GM19328 (cell line): ENCODE measurements around the gene IQSEC3.

Source experiments
- ATAC-seq: cut with Tn5 transposase; IDR thresholded peaks from one replicate; pipeline ENCODE4 v1.9.1; 2021; ENCODE audit warnings: mild to moderate bottlenecking, moderate library complexity; ENCODE audit not compliant: unreplicated experiment

IQSEC3 gene

DNA sequence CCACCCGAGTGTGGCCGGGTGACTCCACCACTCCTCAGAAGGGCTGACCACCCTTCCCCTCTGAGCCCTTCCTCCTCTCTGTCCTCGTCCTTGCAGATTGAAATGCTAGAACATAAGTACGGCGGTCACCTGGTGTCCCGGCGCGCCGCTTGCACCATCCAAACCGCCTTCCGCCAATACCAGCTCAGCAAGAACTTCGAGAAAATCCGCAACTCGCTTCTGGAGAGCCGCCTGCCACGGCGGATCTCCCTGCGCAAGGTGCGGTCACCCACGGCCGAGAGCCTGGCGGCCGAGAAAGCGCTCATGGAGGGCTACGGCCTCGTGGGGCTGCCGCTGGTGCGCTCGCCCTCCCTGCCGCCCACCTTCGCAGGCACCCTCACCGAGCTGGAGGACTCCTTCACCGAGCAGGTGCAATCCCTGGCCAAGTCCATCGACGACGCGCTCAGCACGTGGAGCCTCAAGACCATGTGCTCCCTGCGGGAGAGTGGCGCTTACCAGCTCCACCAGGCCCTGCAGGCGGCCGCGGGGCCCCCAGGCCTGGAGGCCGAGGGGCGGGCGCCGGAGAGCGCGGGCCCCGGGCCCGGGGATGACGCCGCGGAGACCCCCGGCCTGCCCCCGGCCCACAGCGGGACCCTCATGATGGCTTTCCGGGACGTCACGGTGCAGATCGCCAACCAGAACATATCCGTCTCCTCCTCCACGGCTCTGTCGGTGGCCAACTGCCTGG lies 71.8 kb downstream of the IQSEC3 start:
- ATAC-seq = no peak

DNA sequence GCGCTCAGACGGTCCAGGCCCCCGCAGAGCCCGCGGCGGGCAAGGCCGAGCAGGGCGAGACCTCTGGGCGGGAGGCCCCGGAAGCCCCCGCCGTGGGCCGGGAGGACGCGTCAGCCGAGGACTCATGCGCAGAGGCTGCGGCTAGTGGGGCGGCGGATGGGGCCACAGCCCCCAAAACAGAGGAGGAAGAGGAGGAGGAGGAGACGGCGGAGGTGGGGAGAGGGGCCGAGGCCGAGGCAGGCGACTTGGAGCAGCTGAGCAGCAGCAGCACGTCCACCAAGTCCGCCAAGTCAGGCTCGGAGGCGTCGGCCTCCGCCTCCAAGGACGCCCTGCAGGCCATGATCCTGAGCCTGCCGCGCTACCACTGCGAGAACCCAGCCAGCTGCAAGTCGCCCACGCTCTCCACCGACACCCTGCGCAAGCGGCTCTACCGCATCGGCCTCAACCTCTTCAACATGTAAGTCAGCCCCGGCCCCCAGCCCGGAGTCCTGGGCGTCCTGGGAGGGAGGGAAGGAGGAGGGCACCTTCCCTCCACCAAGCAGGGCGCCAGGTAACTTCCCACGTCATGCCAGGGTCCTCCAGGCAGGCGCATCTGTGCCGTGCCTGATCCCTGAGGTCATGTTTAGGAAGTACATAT lies 72.4 kb downstream of the IQSEC3 start:
- no peak for ATAC-seq

DNA sequence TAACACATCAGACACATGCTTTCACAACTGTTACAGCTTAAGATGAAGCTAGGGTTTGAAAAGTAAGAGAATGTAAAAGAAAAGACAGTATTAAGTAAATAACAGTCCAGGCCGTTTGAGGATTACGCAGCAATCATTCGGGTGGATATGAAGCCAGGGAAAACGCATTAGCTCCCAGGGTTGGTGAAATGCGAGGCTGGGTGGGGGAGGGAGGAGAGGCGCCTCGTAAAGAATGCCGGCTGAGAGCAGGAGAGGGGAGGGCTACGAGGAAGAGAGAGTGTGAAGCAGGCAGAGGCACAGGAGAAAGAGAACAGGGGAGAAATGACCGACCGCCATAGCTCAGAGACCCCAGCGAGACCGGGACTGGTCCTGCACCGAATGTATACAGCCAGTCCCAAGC lies 73.0 kb downstream of the IQSEC3 start:
- ATAC-seq = no peak

DNA sequence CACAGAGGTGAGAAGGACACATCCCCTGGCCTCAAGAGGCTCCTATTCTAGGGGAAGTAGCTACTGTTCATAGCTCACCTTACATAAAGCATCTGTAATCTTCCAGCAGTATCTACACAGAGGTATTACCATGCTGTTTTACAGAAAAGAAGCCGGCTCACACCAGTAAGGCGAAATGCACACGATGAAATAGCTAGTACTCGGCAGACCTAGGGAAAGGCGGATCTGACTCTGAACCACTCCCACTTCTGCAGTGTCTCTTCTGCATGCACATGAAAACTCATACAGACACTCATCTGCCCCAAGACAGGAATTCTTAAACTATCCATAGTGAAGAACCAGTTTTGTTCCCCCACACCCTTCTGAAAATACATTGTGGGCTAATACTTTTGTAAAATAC lies 73.6 kb downstream of the IQSEC3 start:
- ATAC-seq = no peak

DNA sequence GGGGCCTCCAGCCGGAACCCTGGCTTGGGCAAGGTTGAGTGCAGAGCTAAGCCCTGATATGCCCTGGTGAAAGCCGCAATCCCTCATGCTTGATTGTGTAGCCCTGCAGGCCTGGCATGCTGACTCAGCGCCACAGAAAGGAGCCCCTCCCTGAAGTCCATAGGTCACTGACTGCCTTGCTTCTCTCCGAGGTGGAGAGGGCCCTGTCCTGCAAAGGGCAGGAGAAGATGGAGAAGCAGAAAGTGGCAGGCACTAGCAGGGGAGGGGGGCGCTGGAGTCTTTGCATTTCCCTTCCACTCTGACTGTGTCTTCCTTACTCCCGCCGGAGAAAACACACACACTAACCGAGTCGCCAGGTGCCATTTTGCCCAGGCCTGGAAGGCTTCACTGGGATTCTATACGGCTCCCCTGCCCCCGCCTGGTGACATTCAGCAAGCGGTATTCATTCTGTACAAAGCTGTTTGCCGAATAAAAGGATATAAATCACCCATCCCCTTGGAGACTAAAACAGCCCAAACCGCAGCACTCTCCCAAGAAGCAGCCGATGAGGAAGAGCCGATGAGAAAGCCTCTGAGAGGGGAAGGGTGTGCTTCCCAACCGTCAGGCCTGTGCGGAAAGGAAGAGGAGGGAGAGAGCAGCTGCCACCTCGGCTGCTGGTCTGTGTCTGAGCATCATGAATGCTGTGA lies 77.5 kb downstream of the IQSEC3 start:
- ATAC-seq = no peak

DNA sequence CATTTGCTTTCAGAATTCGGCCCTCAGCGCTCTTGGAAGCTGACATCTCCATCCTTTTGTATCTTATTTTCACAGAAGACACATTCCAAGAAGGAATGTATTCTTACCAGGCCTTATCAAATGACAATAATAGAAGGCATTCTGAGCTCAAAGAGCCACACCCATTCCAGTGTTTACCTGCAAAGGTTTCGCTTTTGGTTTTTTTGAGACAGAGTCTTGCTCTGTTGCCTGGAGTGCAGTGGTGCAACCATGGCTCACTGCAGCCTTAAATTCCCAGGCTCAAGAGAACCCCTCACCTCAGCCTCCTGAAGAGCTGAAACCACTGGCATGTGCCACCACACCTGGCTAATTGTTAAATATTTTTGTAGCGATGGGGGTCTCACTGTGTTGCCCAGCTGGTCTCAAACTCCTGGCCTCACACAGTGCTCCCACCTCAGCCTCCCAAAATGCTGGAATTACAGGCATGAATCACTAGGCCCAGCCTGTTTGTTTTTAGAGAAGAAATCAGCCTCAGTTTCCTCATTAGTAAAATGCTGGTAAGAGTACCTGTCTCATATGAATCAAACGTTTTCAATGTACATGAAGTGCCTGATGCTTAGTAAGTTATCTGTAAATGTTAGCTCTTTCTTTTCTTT lies 78.2 kb downstream of the IQSEC3 start:
- ATAC-seq = no peak

DNA sequence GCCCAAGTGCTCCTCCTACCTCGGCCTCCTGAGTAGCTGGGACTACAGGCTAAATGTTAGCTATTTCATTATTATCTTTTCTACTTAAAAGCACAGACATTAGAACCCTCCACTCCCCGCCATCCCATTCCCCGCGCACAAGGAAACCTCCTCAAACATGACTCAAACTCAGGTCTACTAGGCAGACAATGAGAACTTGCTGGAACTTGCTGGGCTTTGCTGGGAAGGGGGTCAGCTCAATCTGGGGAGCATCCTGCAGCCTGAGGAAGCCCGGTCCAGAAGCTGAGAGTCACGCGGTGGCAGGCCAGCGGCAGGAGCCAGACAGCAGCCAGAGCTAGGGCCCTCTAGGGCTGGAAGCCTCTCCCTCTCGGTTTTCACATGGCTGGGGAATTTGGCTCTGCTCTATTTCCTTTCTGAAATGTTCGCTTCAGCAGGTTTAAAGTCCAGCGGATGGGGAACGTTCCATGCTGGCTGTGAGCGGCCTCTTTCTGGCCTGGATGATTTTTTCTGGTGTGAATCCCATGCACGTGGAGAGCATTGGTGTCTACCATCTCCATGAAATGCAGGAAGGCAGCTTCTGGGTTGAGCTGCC lies 78.9 kb downstream of the IQSEC3 start:
- ATAC-seq = no peak

DNA sequence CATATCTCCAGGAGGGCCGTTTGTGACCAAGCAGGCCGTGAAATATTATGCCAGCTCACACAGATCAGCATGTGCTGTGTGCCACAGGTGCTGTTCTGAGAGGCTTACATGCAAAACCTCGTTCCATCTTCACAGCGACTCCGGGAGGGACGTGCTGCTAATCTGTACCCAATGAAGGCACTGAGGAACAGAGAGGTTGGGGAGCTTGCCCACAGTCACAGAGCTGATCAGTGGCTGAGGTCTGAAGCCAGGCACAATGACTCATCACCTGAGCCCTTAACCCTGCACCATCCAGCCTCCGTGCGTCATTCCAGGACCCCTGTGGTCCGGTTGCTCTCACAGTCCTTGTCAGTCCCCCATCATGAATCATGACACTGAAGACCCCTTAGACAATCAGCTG lies 80.7 kb downstream of the IQSEC3 start:
- ATAC-seq = no peak

DNA sequence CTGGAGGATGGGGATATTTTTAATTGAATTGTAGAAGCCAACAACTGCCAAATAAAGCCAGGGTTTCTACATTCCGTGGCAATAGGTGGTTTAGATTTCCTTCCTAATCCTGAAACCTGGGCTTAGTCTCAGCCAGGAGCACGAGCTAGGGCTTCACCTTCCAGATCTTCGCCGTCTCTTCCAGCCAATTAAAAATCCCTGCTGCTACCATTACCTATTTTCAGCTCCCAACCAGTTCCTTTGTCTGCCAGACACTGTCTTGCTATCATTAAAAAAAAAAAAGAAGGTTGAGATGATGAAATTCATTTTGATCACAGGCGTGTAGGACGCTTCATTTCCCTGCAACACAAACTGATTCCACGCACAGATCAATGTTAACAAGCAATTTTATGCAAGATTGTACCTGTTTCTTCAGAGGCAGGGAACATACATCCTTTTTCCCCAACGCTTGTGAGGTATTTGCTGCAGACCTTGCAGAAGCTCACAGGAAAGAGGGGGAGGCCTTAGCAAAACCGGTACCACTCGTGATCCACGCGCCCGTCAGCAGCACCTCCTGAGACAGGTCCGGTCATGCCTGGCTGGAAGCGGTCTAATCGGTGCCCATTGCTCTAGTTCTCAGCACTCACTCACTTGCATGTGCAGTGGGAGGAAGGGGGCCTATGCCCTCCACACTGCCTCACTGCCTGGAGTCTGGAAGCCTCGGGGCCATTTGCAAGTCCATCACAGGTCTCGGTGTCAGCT lies 82.3 kb downstream of the IQSEC3 start:
- ATAC-seq = no peak

DNA sequence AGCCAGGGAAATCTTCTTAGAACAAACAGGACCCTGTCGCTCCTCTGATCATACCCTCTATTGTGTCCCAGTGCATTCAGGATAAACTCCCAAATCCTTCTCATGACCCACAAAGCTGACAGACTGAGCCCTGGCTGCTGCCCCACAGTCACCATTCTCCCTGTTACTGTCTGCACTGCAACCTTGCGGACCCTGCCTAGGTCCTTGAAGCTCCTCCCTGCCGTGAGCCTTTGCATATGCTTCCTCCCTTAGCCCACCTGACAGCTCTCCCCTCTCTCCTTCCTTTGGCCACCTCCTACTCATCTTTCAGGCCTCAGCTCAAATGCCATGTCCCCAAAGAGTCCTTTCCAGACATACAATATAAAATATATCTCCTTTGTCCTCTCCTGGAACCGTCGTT lies 85.0 kb downstream of the IQSEC3 start:
- ATAC-seq = no peak

DNA sequence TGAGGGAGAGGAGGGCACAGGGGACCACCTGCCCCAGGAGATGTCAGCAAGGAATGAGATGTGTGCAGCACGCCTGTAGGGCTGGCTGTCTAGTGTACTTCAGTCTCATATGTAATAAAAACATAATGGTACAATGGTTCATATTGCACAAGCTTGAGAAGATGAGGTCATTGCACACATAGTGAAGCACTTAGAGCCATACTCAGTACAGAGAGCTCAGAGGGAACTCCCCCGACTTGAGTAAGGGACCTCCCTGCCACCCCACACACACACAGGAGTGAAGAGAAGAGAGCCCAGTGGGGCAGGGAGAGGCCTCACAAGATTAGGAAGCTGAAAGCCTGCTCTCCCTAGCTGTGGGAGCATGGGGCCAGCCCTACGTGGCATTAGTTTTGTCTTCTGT lies 85.9 kb downstream of the IQSEC3 start:
- ATAC-seq = no peak

DNA sequence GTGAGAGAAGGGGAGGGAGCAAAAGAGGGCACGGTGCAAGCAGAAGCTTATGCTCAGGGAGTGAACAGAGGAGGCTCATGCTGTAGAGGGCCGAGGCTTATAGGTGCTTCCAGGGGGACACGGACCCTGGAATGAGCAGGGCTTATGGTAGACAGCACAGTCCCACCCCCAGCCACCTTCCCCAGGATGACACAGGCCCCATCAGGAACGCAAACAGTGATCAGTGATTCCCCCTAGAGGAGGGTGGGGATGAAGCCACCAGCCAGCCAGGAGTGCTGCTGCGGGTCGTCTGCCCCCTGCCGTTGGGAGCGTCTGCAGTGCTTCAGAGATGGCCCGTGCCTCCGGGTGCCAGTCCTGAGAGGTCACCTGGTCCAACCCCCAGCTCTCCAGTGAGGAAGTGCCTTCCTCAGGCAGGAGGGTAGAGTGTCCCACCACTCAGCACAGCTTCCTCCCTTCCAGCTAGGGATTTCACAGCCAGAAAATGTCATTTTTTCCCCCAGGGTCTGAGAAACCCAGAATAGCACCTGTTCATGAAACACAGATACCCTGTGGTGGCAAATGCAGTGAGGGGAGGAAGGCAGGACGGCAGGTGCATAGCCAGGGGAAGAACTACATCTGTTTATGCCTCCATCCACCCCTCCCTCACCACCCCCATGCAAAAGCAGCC lies 86.6 kb downstream of the IQSEC3 start:
- no peak for ATAC-seq

DNA sequence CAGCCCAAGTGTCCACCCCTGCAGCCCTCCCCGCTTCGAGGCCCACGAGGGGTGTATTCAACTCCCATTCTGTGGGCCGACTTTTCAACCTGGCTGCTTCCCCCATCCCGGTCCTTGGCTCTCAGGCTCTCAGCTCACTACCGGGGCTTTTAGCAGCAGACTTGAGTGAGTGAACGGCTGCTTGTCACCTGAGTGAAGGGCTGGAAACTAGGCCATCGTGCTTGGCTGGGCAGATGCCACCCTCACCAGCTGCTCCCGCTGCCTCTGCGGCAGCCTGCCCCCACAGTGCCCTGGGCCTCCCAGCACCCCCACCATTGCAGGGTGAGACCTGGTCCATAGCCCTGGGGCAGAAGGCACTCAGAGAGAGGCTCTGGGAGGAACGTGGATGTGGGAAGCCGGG lies 87.5 kb downstream of the IQSEC3 start:
- ATAC-seq = no peak

DNA sequence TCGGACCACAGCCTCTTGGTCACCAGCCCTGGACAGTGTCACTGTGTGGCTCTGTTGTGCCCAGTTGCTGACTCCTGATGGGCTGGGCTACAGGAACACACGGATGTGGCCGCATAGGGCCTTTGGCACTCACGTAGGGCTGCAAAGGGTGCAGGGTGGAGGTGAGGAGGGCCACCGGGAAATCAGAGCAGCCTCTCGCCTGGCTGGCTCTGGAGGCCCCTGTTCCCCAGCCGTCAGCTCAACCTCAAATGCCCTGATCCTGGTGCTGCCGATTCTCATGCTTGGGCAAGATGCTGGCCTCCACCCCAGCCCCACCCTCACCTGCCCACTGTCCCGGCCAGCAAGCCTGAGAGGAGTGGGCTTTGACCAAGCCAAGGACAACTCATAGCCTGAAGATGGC lies 88.4 kb downstream of the IQSEC3 start:
- no peak for ATAC-seq

DNA sequence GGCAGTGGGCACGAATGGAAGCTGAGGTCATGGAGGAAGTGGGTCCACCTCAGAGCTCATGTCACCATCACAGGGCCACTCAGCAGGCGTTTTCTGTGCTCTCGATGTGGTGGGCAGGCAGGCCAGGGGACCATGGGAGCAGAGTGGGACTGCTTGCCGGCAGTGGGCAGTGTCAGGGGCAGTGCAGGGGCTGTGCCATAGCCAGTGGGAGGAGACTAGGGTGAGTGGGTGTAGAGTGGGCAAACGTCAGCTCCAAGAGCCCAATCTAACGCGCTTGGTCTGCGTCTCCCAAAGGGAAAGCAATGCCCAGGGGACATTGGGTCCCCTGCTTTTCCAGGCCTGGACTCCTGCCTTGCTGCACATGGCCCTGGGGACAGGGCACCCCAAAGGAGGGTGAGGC lies 89.1 kb downstream of the IQSEC3 start:
- no peak for ATAC-seq

DNA sequence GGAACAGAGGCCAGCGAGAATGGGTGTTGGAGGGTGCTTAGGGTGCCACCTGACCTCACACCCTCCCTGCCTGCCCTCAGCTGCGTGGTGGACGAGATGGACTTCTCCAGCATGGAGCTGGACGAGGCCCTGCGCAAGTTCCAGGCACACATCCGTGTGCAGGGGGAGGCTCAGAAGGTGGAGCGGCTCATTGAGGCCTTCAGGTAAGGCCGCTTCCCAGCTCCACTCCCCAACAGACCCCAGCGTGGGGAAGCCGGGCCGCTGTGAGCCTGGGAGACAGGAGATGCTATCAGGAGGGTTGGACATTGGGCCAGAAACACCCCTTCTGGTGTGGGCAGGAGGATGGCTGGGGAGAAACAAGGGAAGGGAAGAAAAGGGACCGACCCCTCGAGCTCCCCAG lies 90.4 kb downstream of the IQSEC3 start:
- ATAC-seq = no peak

DNA sequence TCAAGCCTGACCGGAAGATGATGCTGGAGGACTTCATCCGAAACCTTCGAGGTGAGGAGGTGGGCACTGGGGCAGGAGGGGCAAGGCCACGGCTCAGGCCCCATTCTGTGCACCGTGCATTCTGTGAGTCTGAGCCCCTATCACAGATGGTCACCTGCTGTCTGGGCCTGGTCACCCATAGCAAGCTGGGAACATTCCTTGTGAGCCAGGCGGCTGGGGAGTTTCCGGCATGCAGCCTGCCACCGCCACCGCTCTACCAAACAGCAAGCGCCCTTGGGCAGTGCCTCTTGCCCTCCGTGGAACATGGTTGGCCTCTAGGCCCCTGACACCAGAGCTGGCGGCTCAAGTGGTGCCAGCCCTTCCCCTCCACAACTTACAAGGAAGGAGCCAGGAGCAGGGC lies 91.1 kb downstream of the IQSEC3 start:
- no peak for ATAC-seq

DNA sequence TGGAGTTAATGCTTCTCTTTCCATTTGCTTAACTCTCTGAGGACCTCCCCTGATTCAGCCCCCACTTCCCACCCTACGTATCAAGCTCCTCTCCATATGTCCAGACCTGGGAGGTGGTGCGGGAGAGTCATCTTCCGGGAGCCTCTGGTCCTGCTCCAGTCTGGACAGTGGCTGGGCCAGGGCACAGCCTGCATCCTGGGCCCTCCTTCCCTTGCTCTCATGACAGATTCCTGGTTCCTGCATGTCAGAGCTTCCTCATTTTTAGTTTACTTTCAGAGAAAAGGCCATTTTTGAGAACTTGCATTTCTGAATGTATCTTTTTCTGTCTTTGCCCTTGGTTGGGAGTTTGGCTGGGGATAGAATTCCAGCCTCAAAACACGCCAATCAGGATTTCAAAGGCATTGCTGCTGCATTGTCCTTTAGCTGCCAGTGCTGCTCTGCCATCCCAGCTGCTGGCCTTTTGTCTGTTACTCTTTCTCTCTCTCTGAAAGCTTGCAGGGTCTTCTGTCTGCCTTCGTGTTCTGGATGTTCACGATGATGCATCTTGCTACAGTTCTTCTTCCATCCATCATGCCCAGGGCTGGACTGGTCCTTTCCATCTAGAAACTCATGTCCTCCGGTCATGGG lies 92.7 kb downstream of the IQSEC3 start:
- ATAC-seq = no peak

DNA sequence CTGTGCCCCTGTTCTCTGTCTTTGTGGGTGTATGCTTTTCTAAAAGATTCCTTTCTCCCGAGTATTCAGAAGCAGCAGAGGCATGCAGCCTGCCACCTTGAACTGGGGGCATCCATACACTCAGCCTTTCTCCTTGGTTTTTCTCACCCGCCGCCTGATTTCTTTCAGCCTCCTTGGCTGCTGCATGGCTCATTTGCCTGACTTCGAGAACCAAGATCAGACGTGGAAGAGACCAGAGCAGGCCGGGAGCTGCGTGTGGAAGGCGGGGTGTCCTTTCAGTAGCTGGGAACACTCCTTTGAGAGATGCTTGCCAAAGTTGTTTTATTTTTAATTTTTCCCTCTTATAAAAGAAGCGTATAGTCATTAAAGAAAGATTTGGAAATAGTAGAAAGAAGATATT lies 94.3 kb downstream of the IQSEC3 start:
- no peak for ATAC-seq

DNA sequence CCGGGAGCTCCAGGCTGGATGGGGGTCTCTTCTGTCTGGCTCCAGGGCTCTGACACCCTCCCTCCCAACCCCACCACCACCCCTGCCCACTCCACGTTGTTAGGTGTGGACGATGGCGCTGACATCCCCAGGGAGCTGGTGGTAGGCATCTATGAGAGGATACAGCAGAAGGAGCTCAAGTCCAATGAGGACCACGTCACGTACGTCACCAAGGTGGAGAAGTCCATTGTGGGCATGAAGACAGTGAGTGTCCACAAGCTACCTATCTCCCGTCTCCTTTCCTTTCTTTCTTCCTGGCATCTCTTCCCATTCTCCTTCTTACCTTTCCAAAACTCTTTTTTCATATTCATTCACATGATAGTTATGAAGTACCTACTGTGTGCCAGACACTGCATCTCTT lies 95.3 kb downstream of the IQSEC3 start:
- ATAC-seq = no peak
